H9 (cell line): ENCODE results near the gene KCNA3. TPM values are rescaled to one million over a fixed set of nuclear protein-coding genes. Genes with fewer than 3 reads are reported as not detected.
"Not testable (repeated sequence)": the region's sequence is repeated elsewhere in the genome, so short reads cannot be mapped to it uniquely, and the experiment has no call there.

Experiments used
- DNase-seq: peaks from one replicate; pipeline ENCODE4 v3.0.0-alpha.2; 2017
- H2AFZ ChIP-seq: one replicate; pipeline ENCODE4 v1.6.1; 2013; ENCODE audit warnings: mild to moderate bottlenecking, low read length, control low read depth, moderate library complexity
- H2AK5ac ChIP-seq: 2 replicates; pipeline ENCODE4 v1.6.1; 2013; ENCODE audit warnings: low read length, control low read depth, mixed read lengths; ENCODE audit not compliant: insufficient read length
- H2BK120ac ChIP-seq: one replicate; pipeline ENCODE4 v1.6.1; 2013; ENCODE audit warnings: low read depth, mild to moderate bottlenecking, low read length, control low read depth, inconsistent platforms; ENCODE audit not compliant: poor library complexity, severe bottlenecking
- H2BK12ac ChIP-seq: 2 replicates; pipeline ENCODE4 v1.6.1; 2013; ENCODE audit warnings: low read length, control low read depth, mixed read lengths, low read depth; ENCODE audit not compliant: insufficient read length
- H2BK15ac ChIP-seq: 2 replicates; pipeline ENCODE4 v1.6.1; 2013; ENCODE audit warnings: low read depth, low read length, control low read depth
- H2BK20ac ChIP-seq: one replicate; pipeline ENCODE4 v1.6.1; 2013; ENCODE audit warnings: low read depth, mild to moderate bottlenecking, low read length, control low read depth, inconsistent platforms; ENCODE audit not compliant: poor library complexity, severe bottlenecking
- H2BK5ac ChIP-seq: 2 replicates; pipeline ENCODE4 v1.6.1; 2013; ENCODE audit warnings: low read length, control low read depth, mixed read lengths; ENCODE audit not compliant: insufficient read length
- H3K14ac ChIP-seq: 2 replicates; pipeline ENCODE4 v1.6.1; 2013; ENCODE audit warnings: low read length, control low read depth; ENCODE audit not compliant: insufficient read depth
- H3K18ac ChIP-seq: 2 replicates; pipeline ENCODE4 v1.6.1; 2013; ENCODE audit warnings: low read depth, mild to moderate bottlenecking, mixed read lengths, low read length, control low read depth; ENCODE audit not compliant: insufficient read length
- H3K23ac ChIP-seq: 2 replicates; pipeline ENCODE4 v1.6.1; 2013; ENCODE audit warnings: low read length, control low read depth, mixed read lengths, low read depth; ENCODE audit not compliant: insufficient read length
- H3K23me2 ChIP-seq: 2 replicates; pipeline ENCODE4 v1.6.1; 2013; ENCODE audit warnings: low read depth, mild to moderate bottlenecking, mixed read lengths, low read length, control low read depth; ENCODE audit not compliant: insufficient read length, poor library complexity, severe bottlenecking
- H3K27ac ChIP-seq: 2 replicates; pipeline ENCODE4 v1.5.1; 2013; ENCODE audit warnings: low read length, control low read depth, mixed read lengths, low read depth; ENCODE audit not compliant: insufficient read length
- H3K27me3 ChIP-seq: 2 replicates; pipeline ENCODE4 v1.6.1; 2013; ENCODE audit warnings: low read length, control low read depth, inconsistent platforms; ENCODE audit not compliant: insufficient read depth
- H3K4ac ChIP-seq: 2 replicates; pipeline ENCODE4 v1.6.1; 2013; ENCODE audit warnings: low read depth, mild to moderate bottlenecking, control low read depth, inconsistent platforms, low read length, moderate library complexity
- H3K4me1 ChIP-seq: 2 replicates; pipeline ENCODE4 v1.6.1; 2013; ENCODE audit warnings: low read length, control low read depth, inconsistent platforms; ENCODE audit not compliant: insufficient read depth
- H3K4me2 ChIP-seq: 2 replicates; pipeline ENCODE4 v1.6.1; 2013; ENCODE audit warnings: low read length, control low read depth, mixed read lengths; ENCODE audit not compliant: insufficient read length, insufficient read depth
- H3K56ac ChIP-seq: 2 replicates; pipeline ENCODE4 v1.6.1; 2013; ENCODE audit warnings: low read depth, mild to moderate bottlenecking, mixed read lengths, low read length, control low read depth; ENCODE audit not compliant: insufficient read length
- H3K79me1 ChIP-seq: 2 replicates; pipeline ENCODE4 v1.6.1; 2013; ENCODE audit warnings: low read depth, mild to moderate bottlenecking, moderate library complexity, low read length, control low read depth, inconsistent platforms; ENCODE audit not compliant: insufficient read depth, poor library complexity, severe bottlenecking
- H3K79me2 ChIP-seq: 2 replicates; pipeline ENCODE4 v1.6.1; 2013; ENCODE audit warnings: low read length, control low read depth, inconsistent platforms; ENCODE audit not compliant: insufficient read depth
- H3K9ac ChIP-seq: 2 replicates; pipeline ENCODE4 v1.6.1; 2013; ENCODE audit warnings: low read length, control low read depth, mixed read lengths; ENCODE audit not compliant: insufficient read length; ENCODE audit errors: extremely low read depth
- H3K9me3 ChIP-seq: one replicate; pipeline ENCODE4 v1.6.1; 2013; ENCODE audit warnings: low read depth, low read length, inconsistent platforms; ENCODE audit not compliant: control insufficient read depth
- H3T11ph ChIP-seq: one replicate; pipeline ENCODE4 v1.6.1; 2013; ENCODE audit warnings: mild to moderate bottlenecking, low read length, control low read depth, inconsistent platforms
- H4K20me1 ChIP-seq: one replicate; pipeline ENCODE4 v1.6.1; 2013; ENCODE audit not compliant: control insufficient read depth, insufficient read length, insufficient read depth
- H4K5ac ChIP-seq: 2 replicates; pipeline ENCODE4 v1.6.1; 2013; ENCODE audit warnings: low read depth, mild to moderate bottlenecking, mixed read lengths, low read length, control low read depth; ENCODE audit not compliant: insufficient read length
- H4K8ac ChIP-seq: replicated peaks from 2 replicates; pipeline ENCODE4 v1.6.1; 2013; ENCODE audit warnings: low read length, control low read depth, mixed read lengths, low read depth; ENCODE audit not compliant: insufficient read length
- H4K91ac ChIP-seq: 2 replicates; pipeline ENCODE4 v1.6.1; 2013; ENCODE audit warnings: low read depth, mild to moderate bottlenecking, moderate library complexity, mixed read lengths, low read length, control low read depth; ENCODE audit not compliant: insufficient read length
- H3K27ac Mint-ChIP-seq, 3 experiments: 2 replicates in 2 of 3; 3 replicates in 1 of 3; pipeline ENCODE4 v1.8.0; 2020 to 2021; ENCODE audit warnings: mixed read lengths in 3 of 3, mild to moderate bottlenecking in 1 of 3, moderate library complexity in 1 of 3
- H3K27me3 Mint-ChIP-seq: 2 replicates; pipeline ENCODE4 v1.8.0; 2021; ENCODE audit warnings: low read depth, mild to moderate bottlenecking, moderate library complexity, mixed read lengths
- H3K36me3 Mint-ChIP-seq, 3 experiments: 2 replicates in 2 of 3; 3 replicates in 1 of 3; pipeline ENCODE4 v1.8.0; 2020 to 2021; ENCODE audit warnings: low read depth in 3 of 3, mixed read lengths in 3 of 3; ENCODE audit not compliant: insufficient read depth in 1 of 3
- H3K4me1 Mint-ChIP-seq, 2 experiments: 2 replicates each; pipeline ENCODE4 v1.8.0; 2020; ENCODE audit warnings: mixed read lengths in 2 of 2
- H3K4me3 Mint-ChIP-seq, 2 experiments: 2 replicates in 1 of 2; 3 replicates in 1 of 2; pipeline ENCODE4 v1.8.0; 2020 to 2021; ENCODE audit warnings: mild to moderate bottlenecking in 2 of 2, mixed read lengths in 2 of 2, moderate library complexity in 1 of 2
- H3K9me3 Mint-ChIP-seq, 2 experiments: 2 replicates in 1 of 2; 3 replicates in 1 of 2; pipeline ENCODE4 v1.8.0; 2020; ENCODE audit warnings: mild to moderate bottlenecking in 2 of 2, mixed read lengths in 2 of 2, moderate library complexity in 1 of 2
- WGBS: extraction: QIAGEN DNeasy Blood & Tissue Kit; methylation state at CpG from one replicate; pipeline ENCODE4 v1.1.7; 2013; ENCODE audit warnings: missing lambda C conversion rate, low lambda C conversion rate, mixed read lengths; ENCODE audit not compliant: insufficient read length; ENCODE audit errors: extremely low coverage; 5-methylcytosine and 5-hydroxymethylcytosine counted together
- total RNA-seq: library from RNA; stranded (reverse); gene quantifications from 2 replicates; pipeline ENCODE4 v1.2.1, GENCODE V29; 2021
- TF ChIP-seq, protein P1 (sequence below): fragments of 200-600 bp; sonication (generic); conservative IDR thresholded peaks from 3 replicates; pipeline ENCODE4 v1.8.0; 2021; ENCODE audit warnings: antibody characterized with exemption, mild to moderate bottlenecking

The KCNA3 gene
- total RNA-seq, 1 experiment from 2014 or later = 0.92 TPM

DNA sequence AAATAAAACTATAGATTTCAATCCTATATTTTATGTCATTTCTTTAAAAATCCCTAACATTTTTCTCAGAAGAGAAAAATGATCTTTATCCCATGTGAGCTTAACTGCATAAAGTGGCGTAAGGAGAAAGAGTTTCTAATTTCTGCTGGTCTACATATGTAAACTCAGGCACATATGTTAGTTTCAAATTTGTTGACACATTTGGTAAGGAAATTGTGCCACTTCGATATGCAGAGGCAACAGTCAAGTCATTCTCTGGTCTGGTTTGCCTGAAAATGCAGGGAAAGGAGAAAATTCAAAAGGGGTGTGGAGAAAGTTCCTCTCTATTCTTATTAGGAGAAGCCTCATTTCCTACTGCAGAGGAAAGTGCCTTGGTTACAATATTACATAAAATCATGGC lies 11.5 kb downstream of the KCNA3 start:
- Histone ChIP-seq H4K8ac (no peak overlapping the region), H3K27me3 (no peaks in the 10 kb centered on the region), H4K91ac (no peak overlapping the region), H3K23me2 (no peaks in the 10 kb centered on the region), H2BK5ac (no peak overlapping the region), H3K27ac (no peak overlapping the region), H3K18ac (no peak overlapping the region), H2BK12ac (no peak overlapping the region), H2BK15ac (no peak overlapping the region), H2AK5ac (no peak overlapping the region), H3K79me2 (no peaks in the 10 kb centered on the region), H3K4me2 (no peak overlapping the region), H3K79me1 (no peaks in the 10 kb centered on the region), H4K20me1 (no peaks in the 10 kb centered on the region), H3K4ac (no peak overlapping the region), H2BK120ac (no peak overlapping the region), H3K4me1 (no peaks in the 10 kb centered on the region), H3K56ac (no peak overlapping the region), H3K9ac (no peak overlapping the region), H3K23ac (no peak overlapping the region), H2AFZ (no peak overlapping the region), H3K14ac (no peak overlapping the region), H3T11ph (no peak overlapping the region), H4K5ac (no peak overlapping the region), H2BK20ac (no peak overlapping the region), H3K9me3 (no peaks in the 10 kb centered on the region)
- no peaks in the 10 kb centered on the region for H3K36me3 Mint-ChIP-seq
- no CpG with 5 or more reads among the region's 2 CpGs for WGBS
- no peak overlapping the region for H3K27ac Mint-ChIP-seq
- no peaks in the 10 kb centered on the region for H3K9me3 Mint-ChIP-seq
- TF ChIP-seq, protein P1, sequence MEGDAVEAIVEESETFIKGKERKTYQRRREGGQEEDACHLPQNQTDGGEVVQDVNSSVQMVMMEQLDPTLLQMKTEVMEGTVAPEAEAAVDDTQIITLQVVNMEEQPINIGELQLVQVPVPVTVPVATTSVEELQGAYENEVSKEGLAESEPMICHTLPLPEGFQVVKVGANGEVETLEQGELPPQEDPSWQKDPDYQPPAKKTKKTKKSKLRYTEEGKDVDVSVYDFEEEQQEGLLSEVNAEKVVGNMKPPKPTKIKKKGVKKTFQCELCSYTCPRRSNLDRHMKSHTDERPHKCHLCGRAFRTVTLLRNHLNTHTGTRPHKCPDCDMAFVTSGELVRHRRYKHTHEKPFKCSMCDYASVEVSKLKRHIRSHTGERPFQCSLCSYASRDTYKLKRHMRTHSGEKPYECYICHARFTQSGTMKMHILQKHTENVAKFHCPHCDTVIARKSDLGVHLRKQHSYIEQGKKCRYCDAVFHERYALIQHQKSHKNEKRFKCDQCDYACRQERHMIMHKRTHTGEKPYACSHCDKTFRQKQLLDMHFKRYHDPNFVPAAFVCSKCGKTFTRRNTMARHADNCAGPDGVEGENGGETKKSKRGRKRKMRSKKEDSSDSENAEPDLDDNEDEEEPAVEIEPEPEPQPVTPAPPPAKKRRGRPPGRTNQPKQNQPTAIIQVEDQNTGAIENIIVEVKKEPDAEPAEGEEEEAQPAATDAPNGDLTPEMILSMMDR = no peak
- H3K4me3 Mint-ChIP-seq = no peak overlapping the region
- no peak for DNase-seq
- H3K4me1 Mint-ChIP-seq = no peaks in the 10 kb centered on the region
- peaks cover 3% of the 10 kb centered on the region for H3K27me3 Mint-ChIP-seq

DNA sequence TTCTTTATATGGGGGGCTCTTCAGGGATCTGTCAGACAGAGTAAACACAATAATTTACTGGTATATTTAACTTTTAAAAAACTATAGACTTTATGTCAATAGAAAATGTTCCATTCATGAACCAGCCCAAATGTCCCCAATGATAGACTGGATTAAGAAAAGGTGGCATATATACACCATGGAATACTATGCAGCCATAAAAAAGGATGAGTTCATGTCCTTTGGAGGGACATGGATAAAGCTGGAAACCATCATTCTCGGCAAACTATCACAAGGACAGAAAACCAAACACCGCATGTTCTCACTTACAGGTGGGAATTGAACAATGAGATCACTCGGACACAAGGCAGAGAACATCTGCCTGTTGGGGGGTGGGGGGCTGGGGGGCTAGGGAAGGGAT lies 15.2 kb downstream of the KCNA3 start:
- not testable (repeated sequence) for H4K5ac ChIP-seq, H4K8ac ChIP-seq, H3K4ac ChIP-seq, H3K79me2 ChIP-seq, H2AK5ac ChIP-seq, H3K56ac ChIP-seq, H3K9me3 ChIP-seq, H3K27me3 Mint-ChIP-seq, H3K23ac ChIP-seq, H2BK15ac ChIP-seq, H3K4me3 Mint-ChIP-seq, H3K23me2 ChIP-seq, H3K18ac ChIP-seq, H2BK5ac ChIP-seq, H4K91ac ChIP-seq, H4K20me1 ChIP-seq, H3K4me1 Mint-ChIP-seq, H3K79me1 ChIP-seq, H2AFZ ChIP-seq, H3K27ac ChIP-seq, DNase-seq, H3K9ac ChIP-seq, H2BK20ac ChIP-seq, H2BK120ac ChIP-seq, H3K27ac Mint-ChIP-seq, H3K4me2 ChIP-seq, H3K27me3 ChIP-seq, H3K4me1 ChIP-seq, H2BK12ac ChIP-seq, H3K9me3 Mint-ChIP-seq, H3K36me3 Mint-ChIP-seq, H3K14ac ChIP-seq, H3T11ph ChIP-seq
- no CpG with 5 or more reads among the region's 3 CpGs for WGBS
